ENCODE results near the gene USP22. TPM values are rescaled to one million over a fixed set of nuclear protein-coding genes. Genes with fewer than 3 reads are reported as not detected.
"Not testable (repeated sequence)": the region's sequence is repeated elsewhere in the genome, so short reads cannot be mapped to it uniquely, and the experiment has no call there.

USP22 gene
- total RNA-seq, 1 donor from 2014 or later: 293 TPM

- no peak for DNase-seq (ENCODE audit: low read depth, low spot score)
These were observed 52.6 kb downstream of the USP22 start for GRCh38 chr17:20989991-20990855.

GRCh38 chr17:20989481-20989880 is 53.3 kb downstream of the USP22 start:
- no peak for DNase-seq (ENCODE audit: low read depth, low spot score)

- DNase-seq (ENCODE audit: low read depth, low spot score): no peak
These were observed 53.9 kb downstream of the USP22 start for GRCh38 chr17:20988896-20989295.

GRCh38 chr17:20988001-20988636 is 54.7 kb downstream of the USP22 start:
- DNase-seq (ENCODE audit: low read depth, low spot score): no peak

GRCh38 chr17:20987511-20987910 is 55.3 kb downstream of the USP22 start:
- DNase-seq (ENCODE audit: low read depth, low spot score): no peak

- no peak for DNase-seq (ENCODE audit: low read depth, low spot score)
These were observed 55.9 kb downstream of the USP22 start for GRCh38 chr17:20986767-20987510.

- DNase-seq (ENCODE audit: low read depth, low spot score): no peak
These were observed 59.5 kb downstream of the USP22 start for GRCh38 chr17:20983359-20983637.

- DNase-seq (ENCODE audit: low read depth, low spot score): no peak
These were observed 60.0 kb downstream of the USP22 start for GRCh38 chr17:20982589-20983358.

- no peak for DNase-seq (ENCODE audit: low read depth, low spot score)
These were observed 61.5 kb downstream of the USP22 start for GRCh38 chr17:20981046-20981920.

- no peak for DNase-seq (ENCODE audit: low read depth, low spot score)
These were observed 63.1 kb downstream of the USP22 start for GRCh38 chr17:20979792-20980083.

GRCh38 chr17:20979007-20979791 is 63.6 kb downstream of the USP22 start:
- not testable (repeated sequence) for DNase-seq (ENCODE audit: low read depth, low spot score)

- DNase-seq (ENCODE audit: low read depth, low spot score): not testable (repeated sequence)
These were observed 65.1 kb downstream of the USP22 start for GRCh38 chr17:20977609-20978253.

GRCh38 chr17:20975566-20975965 is 67.2 kb downstream of the USP22 start:
- DNase-seq (ENCODE audit: low read depth, low spot score): no peak

- no peak for DNase-seq (ENCODE audit: low read depth, low spot score)
These were observed 72.5 kb downstream of the USP22 start for GRCh38 chr17:20970329-20970728.

GRCh38 chr17:20968913-20969616 is 73.7 kb downstream of the USP22 start:
- DNase-seq (ENCODE audit: low read depth, low spot score): no peak

- no peak for DNase-seq (ENCODE audit: low read depth, low spot score)
These were observed 75.0 kb downstream of the USP22 start for GRCh38 chr17:20967776-20968175.

- DNase-seq (ENCODE audit: low read depth, low spot score): no peak
These were observed 75.9 kb downstream of the USP22 start for GRCh38 chr17:20966870-20967269.

- no peak for DNase-seq (ENCODE audit: low read depth, low spot score)
These were observed 77.3 kb downstream of the USP22 start for GRCh38 chr17:20965492-20965891.

GRCh38 chr17:20961586-20961985 is 81.2 kb downstream of the USP22 start:
- no peak for DNase-seq (ENCODE audit: low read depth, low spot score)
